HG03442 (cell line): ENCODE results near the gene KCMF1.
A peak's percentile ranks its signal among the peaks of the same experiment; 100 is the strongest.

Source experiments
- ATAC-seq: cut with Tn5 transposase; IDR thresholded peaks from one replicate; pipeline ENCODE4 v1.9.1; 2021; ENCODE audit warnings: mild to moderate bottlenecking, moderate library complexity; ENCODE audit not compliant: unreplicated experiment

Gene KCMF1

DNA sequence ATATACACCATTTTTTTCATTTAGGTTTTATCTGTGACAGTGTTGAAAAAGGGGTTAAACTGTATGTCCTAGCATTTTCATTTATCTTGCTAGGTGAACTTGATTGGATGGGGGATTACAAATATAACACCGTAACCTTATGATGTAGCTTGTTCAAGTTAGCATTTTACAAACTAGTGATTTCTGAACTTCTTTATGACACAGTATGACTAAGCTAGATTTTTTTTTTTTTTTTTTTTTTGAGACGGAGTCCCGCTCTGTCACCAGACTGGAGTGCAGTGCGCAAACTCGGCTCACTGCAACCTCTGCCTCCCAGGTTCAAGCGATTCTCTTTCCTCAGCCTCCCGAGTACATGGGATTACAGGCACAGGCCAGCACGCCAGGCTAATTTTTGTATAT lies 47.1 kb downstream of the KCMF1 start:
- no peak for ATAC-seq

DNA sequence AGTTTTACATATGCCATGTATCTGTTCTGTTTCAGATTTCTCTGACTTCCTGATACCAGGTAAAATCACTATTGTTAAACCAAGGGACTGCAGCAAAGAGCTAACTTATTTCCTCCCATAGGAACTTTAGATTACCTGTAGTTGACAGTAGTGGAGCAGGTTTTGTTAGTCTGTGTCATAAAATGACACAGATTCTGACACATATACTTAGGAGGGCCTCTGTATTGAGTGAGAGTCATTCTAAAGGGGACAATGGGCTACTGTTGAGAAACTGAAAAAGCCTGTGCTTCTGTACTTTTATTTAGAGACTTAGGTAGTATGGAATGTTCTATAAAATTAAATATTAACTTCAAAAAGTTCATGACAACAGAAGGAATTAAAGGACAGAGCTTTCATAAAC lies 48.2 kb downstream of the KCMF1 start:
- no peak for ATAC-seq

DNA sequence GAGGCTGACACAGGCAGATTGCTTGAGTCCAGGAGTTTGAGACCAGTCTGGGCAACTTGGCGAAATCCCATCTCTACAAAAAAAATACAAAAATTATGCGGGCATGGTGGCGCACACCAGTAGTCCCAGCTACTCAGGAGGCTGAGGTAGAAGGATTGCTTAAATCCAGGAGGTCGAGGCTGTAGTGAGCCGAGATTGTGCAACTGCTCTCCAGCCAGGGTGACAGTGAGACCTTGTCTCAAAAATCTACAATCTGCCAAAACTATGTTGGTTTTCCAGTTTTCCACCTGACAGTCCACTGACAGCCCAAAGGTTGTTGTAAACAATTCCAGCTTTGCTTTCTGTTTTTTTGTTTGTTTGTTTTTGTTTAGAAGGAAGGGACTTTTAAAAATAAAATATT lies 51.3 kb downstream of the KCMF1 start:
- ATAC-seq = no peak

DNA sequence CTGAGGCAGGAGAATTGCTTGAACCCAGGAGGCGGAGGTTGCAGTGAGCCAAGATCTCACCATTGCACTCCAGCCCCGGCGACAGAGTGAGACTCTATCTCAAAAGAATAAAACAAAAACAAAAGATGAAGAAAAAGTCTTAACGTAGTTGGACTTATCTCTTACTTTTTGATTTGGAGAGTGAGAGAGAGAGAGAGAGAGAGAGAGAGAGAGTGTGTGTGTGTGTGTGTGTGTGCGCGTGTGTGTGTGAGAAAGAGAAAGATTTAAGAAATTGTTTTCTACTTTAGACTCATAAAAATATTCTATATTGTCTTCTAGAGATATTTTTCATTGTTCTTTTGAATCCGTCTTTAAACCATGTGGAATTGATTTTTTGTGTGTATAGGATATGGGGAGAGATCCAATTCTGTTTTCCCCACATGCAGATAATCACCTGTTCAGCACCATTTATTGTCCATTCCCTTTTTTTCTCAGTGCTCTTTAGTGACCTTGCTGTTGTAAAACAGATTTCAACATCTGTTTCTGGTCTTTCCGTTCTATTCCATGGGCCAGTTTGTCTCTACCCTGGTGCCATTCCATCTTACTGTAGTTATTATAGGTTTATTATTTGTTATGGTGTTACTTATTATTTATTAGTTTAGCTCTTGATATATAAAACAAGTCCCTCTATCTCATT lies 53.5 kb downstream of the KCMF1 start:
- no peak for ATAC-seq

DNA sequence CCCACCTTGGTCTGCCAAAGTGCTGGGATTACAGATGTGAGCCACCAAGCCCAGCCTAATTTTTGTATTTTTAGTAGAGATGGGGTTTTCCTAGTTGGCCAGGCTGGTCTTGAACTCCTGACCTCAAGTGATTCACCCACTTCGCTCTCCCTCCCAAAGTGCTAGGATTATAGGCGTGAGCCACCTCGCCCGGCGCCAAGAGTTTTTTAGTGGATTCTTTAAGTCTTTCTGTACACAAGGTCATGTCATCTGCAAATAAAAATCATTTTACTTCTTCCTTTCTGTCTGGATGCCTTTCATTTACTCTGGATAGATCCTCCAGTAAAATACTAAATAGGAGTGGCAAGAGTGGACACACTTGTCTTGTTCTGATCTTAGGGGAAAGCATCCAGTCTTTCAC lies 61.7 kb downstream of the KCMF1 start:
- no peak for ATAC-seq

DNA sequence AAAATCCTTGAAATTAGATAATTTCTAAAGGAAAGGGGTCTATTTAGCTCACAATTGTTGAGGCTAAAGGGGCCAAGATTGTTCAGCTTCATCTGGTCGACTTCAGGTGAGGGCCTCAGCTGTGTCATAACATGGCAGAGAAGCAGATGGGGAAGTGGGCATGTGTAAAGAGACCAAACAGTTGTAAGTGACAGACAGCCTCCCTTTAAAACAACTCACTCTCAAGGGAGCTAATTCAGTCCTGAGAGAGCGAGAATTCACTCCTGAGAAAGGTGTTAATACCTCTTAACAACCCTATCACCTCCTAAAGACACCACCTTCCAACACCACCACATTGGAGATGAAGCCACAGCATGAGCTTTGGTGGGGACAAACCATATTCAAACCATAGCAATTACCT lies 62.4 kb downstream of the KCMF1 start:
- no peak for ATAC-seq

DNA sequence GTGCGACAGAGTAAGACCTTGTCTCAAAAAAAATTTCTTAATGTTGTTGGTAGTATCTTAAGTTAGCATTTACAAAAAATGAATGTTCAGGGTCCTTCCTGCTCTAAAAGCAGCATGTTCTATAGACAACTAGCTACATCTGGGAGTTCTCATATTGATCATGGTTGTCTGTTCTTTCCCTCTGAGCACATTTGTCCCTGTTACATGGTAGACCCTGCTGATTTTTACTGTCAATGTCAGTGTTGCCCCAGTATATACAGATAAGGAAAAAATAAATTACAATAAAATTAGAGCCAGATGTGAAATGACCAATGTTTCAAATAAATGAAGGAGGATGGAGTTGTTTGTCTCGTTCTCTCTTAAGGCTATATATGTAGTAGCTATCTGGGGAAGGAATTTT lies 63.2 kb downstream of the KCMF1 start:
- no peak for ATAC-seq

DNA sequence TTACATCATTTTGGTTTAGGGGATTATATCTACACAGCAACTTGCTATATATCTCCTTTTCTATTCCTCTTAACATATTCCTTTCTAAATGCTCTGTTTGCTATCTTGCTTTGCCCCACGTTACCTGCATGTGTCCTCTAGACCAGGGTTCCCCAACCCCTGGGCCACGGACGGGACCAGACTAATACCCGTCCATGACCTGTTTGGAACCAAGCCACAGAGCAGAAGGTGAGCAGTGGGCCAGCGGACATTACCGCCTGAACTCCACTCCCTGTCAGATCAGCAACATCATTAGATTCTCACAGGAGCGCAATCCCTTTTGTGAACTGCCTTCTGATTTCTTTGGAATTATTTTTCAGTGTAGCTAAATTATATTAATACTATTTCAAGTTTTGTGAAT lies 66.7 kb downstream of the KCMF1 start:
- ATAC-seq = no peak

DNA sequence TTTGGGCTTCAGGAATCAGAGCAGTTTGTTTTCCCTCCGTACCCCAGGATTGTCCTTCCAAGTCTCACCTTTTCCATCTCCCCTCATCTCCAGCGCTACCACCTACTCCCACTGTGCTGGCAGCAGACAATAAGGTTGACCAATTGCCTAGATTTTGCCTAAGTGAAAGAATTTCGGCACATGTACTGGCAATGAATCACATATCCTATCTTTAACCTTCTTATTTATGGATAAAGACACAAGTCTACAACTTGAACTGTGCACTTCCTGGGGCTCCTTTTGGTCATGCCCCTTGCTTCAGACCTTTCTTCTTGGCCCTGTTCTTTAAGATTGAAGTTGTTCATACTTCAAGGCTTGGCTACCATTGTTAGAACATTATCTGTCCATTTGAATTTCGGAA lies 71.4 kb downstream of the KCMF1 start:
- ATAC-seq = no peak

DNA sequence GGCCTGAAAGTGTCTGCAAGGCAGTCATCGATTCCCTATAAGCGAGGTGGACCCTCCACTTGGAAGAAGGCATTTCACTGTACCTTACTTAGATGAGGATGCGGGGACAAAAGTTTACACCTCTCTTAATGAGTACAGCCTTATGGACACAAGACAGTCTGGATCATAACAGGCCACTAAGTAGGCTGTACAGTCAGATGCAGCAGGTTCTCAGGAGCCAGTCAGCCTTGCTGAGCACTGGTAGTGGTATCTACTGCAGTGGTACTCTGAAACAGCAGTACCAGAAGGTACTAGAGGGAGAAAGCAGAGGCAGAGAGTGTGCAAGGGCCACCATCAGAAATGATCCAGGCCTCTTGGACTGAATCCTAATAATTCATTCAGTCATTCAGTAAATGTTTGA lies 77.6 kb downstream of the KCMF1 start:
- ATAC-seq = no peak

DNA sequence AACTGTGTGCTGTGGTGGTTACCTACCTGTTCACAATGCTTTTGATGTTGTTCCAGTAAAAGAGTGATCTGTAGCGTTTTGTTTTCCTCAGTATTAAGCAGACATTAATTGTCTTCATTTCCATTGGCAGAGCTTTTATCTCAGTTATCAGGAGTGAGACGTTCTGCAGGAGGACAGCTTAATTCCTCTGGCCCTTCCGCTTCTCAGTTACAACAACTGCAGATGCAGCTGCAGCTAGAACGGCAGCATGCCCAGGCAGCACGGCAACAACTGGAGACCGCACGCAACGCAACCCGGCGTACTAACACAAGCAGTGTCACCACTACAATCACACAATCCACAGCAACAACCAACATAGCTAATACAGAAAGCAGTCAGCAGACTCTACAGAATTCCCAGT lies 78.3 kb downstream of the KCMF1 start:
- no peak for ATAC-seq

DNA sequence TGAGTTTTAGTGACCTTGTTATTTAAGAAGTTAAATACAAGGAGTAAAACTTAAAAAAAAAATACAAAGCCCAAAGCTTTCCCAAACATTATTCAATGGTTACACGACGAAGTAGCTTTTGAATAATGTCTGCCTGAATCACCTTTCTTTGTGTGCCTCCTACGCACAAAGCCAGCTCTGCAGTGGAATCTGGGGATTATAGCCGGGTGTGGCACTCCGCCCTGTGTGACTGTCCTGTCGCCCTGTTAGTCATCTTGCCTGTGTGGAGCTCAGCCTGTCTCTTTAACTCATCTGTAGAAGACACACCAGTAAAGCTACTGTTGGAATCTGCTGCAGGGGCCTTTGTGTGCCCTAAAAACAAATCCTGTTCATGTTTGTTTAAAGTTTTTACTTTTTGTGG lies 82.8 kb downstream of the KCMF1 start:
- no peak for ATAC-seq

DNA sequence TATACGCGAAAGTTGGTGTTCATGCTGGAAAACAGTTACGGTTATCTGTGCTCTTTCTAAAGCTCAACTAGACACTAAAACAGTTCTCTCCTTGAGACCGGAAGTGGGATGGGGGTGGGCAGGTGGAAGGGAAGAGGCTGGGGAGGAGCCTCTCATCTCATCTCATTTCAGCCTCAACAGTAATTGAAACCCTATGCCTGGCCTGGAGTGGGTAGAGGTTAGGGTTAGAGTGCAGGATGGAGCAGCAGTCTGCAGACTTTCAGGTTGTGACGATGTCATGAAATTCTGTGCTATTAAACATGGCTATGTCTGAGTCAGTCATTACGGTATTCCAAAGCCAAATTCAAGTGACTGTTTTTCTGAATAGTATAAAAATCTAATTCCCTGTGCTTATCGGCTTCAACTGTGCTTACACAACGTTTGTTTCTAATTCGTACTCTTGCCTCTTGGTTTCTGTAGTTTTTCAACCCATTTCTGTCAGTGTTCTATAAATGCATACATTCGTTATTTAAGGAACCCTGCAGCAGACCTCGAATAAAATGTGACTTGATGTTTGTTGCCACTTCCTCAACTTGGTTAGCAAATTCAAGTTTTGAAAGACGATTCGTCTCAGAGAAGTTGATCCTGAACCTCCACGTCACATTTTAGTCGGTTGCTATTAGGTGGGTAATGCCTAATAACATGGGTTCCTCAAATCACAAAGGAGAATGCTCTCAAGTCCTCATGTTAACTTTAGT lies 86.4 kb downstream of the KCMF1 start:
- no peak for ATAC-seq

DNA sequence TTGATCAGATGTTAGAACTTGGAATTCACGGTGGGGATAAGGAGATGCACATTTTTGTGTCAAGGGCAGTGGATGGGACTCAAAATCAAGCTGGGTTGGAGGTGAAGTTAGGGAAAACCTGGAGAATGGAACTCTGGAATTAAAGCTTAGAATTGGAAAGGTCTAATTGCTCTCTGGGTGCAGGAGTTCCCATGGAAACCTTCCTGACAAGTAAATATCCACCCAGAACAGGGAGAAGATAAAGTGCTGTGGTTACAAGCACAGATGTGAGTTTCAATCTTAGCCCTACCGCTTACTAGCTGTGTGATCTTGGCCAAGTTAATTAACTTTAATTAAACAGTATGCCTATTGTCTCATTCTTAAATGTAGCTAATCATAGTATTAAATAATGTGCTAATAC lies 90.9 kb downstream of the KCMF1 start:
- no peak for ATAC-seq

DNA sequence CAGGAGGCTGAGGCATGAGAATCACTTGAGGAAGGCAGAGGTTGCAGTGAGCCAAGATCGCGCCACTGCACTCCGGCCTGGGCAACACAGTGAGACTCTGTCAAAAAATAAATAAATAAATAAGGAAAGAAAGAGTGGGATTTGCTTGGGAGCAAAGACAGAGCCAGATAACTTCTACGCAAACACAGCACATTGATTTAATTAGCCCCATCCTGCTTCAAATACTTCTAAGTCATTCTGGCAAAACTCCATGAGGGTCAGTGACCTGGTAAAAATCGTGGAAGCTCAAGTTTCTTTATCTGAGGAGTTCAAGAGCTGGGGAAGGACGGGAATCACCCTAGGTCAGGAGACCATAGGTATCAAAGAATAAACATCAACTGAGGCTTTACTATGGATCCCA lies 91.6 kb downstream of the KCMF1 start:
- no peak for ATAC-seq

DNA sequence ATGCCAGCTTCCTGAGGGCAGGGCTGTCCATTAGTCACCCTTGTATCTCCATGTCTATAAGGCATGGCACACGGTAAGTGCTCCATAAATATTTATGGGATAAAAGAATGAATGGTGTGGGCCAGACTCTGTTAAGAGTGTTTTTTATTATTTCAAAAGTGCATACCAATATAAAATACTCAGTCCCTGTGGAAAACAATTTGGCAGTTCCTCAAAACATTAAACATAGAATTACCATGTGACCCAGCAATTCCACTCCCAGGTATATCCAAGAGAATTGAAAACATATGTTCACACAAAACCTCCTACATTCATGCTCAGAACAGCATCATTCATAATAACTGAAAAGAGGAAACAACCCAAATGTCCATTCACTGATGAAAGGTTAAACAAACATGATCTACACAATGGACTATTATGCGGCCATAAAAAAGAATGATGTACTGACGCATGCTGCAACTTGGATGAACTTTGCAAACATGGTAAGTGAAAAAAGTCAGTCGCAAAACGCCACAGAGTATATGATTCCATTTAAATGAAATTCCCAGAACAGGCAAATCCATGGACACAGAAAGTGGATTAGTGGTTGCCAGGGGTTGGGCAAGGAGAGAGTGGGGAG lies 93.1 kb downstream of the KCMF1 start:
- no peak for ATAC-seq

DNA sequence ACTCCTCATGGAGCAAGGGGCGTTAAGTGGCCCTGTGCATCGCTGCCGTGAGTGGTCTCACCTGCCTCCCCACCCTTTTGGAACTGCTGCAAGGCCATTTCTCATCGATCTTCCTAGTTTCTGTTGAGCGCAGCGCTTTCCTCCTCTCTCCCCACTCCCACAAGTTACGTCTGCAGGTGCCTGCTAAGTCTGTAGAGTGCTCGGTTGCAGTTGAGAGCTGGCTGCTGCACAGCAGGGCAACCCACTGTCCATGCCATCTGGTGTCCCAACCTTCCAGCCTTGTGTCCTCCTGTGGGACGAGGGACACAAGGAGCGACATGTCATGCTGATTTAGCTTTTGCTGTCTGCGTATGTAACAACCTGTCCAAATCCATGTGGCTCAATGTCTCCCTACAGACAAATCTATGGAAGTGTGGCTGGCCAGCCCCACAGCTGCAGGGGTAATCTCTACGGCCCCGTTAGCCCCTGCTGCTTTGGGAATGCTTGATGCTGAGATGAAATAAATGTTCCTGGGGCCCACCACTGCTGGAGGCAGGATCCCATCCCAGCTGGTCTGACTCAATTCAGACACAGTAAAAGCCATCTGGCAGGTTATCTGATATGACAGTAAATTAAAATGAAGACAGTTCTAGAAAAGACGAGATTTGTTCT lies 94.1 kb downstream of the KCMF1 start:
- no peak for ATAC-seq

DNA sequence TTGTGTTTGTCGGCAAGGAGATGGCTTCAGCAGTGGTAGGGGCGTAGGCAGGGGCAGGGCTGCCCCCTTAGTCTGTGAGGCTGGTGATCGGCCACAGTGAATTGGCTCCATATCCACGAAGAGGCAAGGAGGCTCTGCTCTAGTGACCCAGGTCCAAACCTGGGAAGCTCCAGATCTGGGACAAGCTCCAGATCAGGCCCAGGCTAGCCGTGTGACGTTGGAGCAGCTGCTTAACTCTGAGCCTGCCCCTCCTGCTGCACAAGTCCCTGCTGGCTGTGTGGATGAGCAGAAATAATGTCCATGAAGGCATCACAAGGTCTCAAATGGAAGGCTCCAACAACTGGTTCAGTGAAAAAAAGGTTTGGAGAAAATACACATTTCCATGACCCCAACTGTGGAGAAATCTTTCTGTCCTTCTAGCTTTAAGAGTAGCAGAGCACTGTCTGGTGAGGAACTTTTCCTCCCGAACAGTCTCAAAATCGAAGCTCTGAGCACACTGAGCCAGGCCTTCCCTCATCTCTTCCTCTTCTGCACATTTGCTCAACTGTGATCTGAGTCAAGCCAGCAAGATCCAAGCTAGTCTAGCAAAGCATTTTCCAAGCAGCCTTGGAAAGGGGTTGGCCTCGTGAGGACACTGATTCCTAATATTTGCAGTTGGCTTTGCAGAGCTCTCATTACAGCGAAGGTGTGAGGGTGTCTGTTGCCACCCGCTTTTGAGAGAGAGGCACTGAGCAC lies 95.2 kb downstream of the KCMF1 start:
- no peak for ATAC-seq

DNA sequence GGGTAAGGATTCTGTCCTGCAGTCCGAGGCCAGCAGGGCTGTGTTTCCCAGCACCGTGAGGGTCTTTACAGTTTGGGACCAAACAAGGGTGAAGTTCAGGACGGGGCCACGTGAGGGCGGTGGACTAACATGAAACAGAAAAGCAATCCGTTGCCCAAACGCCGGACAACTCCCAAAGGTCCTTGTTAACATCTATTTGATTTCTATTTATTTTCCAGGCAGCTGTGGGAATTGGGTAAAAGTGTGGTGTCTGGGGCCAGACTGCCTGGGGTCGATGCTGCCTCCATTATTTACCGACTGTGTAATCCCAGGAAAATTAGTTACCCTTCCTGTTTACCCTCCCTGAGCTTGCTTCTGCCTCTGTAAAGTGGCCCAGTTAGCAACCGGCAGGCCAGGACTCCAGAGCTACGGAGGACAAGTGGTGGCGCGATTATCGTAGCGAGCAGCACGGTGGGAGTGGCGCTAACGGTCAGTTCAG lies 96.0 kb downstream of the KCMF1 start:
- peak; percentile 57 for ATAC-seq

DNA sequence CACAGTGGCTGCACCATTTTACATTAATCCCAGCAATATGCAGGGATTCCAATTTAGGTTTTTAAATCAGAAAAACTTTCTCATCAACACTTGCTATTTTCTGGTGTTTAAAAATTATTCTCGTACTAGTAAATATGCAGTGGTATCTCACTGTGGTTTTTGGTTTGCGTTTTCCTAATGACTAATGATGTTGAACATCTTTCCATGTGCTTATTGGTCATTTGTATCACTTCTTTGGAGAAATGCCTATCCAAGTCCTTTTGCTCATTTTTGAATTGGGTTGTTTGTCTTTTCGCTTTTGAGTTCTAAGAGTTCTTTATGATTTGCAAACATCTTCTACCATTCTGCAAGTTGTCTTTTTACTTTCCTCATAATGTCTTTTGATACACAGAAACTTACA lies 100.1 kb downstream of the KCMF1 start:
- ATAC-seq = no peak

DNA sequence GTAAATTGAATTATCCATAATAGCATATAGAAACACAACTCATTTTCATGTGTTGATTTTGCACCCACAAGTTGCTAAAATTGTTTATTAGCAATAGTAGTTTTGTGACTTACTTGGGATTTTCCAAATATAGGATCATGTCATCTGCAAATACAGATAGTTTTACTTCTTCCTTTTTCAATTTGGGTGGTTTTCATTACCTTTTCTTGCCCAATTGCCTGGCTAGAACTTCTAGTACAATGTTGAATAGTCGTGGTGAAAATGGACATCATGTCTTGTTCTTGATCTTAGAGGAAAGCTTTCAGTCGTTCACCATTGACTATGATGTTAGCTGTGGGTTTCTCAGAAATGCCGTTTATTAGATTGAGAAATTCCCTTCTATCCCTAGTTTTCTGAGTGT lies 102.1 kb downstream of the KCMF1 start:
- ATAC-seq = no peak
